Left kidney (tissue), 2 donors: ENCODE data around the gene ADAMTS8. TPM values are rescaled to one million over a fixed set of nuclear protein-coding genes. Genes with fewer than 3 reads are reported as not detected.
"Not testable (repeated sequence)": the region's sequence is repeated elsewhere in the genome, so short reads cannot be mapped to it uniquely, and the experiment has no call there.

Source experiments
- DNase-seq: peaks from one replicate; pipeline ENCODE4 v3.0.0-alpha.2; 2013
- polyA plus RNA-seq: library from polyadenylated mRNA; unstranded; fragments of 120-200 nt; gene quantifications from one replicate; pipeline ENCODE4 v1.2.1, GENCODE V29; 2013; ENCODE audit not compliant: insufficient read length

Gene ADAMTS8
- polyA plus RNA-seq, 1 donor = 2.5 TPM

DNA sequence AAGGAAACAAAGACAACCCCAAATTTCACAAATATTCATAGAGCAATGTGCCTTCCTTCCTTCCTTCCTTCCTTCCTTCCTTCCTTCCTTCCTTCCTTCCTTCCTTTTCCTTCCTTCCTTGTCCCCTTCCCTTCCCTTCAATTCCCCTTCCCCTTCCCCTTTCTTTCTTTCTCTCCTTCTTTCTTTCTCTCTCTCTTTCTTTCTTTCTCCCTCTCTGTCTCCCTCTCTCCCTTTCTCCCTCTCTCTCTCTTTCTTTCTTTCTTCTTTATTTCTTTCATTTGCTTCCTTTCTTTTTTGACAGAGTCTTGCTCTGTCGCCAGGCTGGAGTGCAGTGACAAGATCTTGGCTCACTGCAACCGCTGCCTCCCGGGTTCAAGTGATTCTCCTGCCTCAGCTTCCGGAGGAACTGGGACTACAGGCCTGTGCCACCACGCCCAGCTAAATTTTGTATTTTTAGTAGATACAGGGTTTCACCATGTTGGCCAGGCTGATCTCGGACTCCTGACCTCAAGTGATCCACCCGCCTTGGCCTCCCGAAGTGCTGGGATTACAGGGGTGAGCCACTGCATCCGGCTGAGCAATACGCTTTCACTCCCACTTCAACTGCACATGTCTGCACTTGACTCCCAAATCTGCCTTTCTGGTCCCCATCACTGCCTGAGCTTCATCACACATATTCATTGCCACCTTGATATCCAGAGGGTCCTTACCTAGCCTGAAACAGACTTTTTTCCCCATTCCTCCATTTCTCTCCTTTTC is 10.2 kb upstream of the ADAMTS8 start:
- not testable (repeated sequence) for DNase-seq

GRCh38 chr11:130437848-130438247 is 9.4 kb upstream of the ADAMTS8 start:
- no peak for DNase-seq

- no peak for DNase-seq
These were observed 7.8 kb upstream of the ADAMTS8 start for GRCh38 chr11:130436171-130436570.

DNA sequence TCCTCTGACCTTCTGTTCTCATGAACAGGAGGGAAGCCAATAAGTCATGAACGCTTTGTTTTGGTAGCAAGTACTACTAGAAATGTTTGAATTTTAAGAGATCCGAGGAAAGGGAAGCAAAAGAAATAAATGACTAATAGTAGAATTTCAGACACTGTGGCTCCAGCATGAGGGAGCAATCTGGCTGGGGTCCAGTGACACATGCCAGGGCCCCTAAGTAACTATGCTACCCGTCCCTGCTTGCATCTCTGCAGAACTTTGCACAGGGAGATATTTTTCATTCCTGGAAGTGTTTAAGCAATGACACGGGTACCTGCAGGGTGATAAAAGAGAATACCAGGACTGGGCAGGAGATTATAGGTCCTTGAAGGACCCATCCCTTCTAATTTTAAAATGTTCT is 7.3 kb upstream of the ADAMTS8 start:
- no peak for DNase-seq

DNA sequence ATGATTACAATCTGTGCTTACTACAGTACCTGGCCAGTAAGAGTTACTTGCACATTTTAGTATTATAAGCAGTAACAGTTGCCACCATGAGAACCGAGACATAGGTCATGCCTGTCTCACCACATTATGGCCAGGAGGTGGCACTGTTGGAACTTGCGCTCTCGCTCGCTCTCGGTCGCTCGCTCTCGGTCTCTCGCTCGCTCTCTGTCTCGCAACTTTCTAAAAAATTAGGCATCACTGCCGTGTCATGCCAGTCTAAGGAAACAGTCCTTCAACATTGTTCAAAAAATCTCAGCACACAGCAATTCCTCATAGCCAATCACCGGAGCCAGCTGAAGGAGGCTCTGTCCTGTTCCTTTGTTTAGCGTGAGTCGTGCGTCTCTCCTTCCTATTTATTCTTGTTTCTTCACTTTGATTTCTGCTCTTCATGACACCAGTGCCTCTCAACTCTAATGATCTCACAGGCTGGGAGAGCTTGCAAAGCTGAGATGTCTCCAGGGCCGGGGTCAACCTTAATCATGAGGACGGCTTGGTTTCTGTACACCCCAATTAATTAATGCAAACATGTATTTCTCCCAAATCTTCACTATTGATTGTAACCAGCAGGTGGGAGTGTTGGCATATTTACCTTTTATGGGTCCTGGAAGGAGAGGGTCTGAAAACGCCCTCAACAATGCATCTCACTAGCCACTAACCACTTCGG is 6.3 kb upstream of the ADAMTS8 start:
- DNase-seq = peak; percentile 94

GRCh38 chr11:130433357-130433756 is 4.9 kb upstream of the ADAMTS8 start:
- DNase-seq = no peak

GRCh38 chr11:130431801-130432200 is 3.4 kb upstream of the ADAMTS8 start:
- DNase-seq = no peak

DNA sequence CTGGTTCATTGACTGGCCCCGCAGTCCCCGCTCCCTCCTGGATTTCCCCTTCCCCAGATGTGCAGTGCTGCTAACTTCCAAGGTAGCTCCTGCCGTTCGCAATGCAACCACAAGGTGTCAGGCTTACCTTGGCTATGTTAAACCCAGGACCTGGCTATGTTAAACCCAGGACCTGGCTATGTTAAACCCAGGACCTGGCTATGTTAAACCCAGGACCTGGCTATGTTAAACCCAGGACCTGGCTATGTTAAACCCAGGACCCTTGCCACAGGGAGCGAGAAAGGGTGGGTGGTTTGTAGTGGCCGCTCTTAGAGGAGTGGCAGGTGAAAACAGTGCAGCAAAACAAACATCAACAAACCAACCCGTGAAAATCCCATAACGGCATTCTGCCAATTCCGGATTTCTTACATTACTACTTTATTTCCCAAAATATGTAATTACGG is 2.9 kb upstream of the ADAMTS8 start:
- no peak for DNase-seq

- no peak for DNase-seq
These were observed 1.6 kb upstream of the ADAMTS8 start for GRCh38 chr11:130429983-130430382.

DNA sequence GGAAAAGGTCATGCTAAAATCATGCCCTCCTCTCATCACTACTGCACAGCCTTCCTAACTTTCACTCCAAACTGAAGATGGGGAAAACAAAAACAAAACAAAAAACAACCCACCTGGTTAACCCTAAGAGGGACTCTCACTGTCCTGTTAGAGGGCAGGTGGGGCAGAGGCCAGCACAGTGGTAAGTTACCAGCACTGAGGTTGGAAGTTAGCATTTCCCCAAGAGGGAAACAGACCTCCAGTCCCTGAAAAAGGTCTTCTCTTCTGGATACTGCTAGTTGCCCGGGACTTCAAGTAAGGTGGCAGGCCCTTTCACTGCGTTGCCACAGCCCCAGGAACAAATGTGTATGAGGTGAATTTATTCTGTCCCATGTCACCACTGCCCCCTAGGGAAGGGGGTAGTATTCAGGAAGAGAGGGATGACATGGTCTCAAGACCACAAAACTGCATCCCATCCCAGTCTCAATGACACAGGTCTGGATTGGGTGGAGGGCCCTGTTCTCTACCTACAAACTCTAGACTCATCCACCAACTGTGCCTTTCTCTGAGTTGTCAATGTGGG is 792 bp upstream of the ADAMTS8 start:
- no peak for DNase-seq

DNA sequence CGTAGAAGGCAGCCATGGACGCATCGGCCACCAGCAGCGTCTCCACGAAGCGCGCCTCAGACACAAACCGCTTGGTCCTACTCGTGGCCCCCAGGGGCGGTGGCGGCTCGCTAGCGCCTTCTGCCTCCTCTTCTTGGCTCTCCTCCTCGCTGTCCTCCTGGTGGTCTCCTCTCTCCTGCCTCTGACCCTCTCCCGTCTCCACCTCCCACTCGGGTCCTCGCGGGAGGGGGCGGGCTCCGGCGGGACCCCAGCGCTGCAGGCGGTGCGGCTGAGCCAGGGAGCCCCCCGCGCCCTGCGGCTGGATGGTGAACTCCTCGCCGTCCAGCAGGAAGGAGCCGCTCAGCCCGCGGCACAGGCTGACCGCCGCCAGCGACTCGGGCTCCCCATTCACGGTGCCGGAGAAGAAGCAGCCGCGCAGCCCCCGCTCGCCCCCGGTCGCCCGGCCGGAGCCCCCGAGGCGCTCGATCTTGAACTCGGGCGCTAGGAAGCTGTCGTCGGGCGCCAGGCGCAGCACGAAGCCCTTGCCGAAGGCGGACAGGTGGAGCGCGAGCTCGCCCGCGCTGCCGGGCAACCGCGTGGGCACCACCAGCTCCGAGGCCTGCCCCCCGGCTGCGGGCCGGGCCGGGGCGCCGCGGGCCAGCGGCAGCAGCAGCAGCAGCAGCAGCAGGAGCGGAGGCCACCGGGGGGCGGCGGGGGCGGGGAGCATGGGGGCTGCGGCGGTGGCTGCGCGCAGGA is 661 bp downstream of the ADAMTS8 start:
- no peak for DNase-seq

- DNase-seq = no peak
These were observed 1.5 kb downstream of the ADAMTS8 start for GRCh38 chr11:130426837-130427341.

DNA sequence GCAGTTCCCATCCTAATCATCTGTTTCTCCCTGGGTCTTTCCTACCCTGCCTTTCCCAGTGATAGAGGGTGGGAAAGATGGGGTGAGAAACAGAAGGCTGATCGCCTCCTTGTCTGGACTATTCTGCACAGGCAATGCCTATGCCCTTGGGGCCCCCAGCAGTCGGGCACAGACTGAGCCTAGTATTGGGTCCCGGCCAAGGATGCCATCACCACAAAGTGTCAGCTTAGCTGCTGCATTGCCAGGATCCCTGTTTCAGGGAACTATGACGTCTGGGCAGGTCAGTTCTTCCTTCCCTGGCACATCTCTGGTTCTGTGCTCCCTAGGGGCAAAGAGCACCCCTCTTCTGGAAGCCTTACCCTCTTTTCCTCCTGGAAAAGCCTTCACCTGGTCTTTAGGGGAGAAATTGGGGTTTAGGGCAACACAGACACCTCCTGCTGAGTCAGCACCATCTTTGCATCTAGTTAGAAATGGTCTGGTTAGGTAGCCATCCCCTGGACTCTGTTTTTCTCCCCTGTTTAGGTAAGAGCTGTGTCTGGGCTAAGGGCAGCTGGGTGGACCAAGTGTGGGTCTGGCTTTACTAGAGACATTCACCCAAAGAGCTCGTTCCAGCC is 2.1 kb downstream of the ADAMTS8 start:
- no peak for DNase-seq

DNA sequence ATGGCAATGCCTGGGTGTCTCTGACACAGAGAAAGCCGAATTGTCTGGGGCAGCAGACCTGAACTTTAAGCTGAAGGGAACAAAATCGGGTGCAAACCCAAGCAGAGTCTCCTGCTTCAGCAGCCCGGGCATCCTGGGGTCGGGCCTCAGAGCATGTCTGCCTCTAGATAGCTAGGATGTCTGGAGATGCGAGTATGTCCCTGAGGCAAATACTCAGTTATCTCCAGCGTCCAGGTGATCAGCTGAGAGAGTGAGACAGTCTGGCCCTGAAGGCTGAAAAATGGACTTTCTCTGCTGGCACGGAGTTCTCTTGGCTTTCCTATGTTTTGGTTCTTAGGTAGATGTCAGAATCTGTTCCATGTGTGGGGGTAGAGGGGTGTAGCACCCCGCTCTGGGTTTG is 3.3 kb downstream of the ADAMTS8 start:
- DNase-seq = no peak

GRCh38 chr11:130424613-130425140 is 3.7 kb downstream of the ADAMTS8 start:
- no peak for DNase-seq

GRCh38 chr11:130423541-130424142 is 4.8 kb downstream of the ADAMTS8 start:
- DNase-seq = no peak

- no peak for DNase-seq
These were observed 6.0 kb downstream of the ADAMTS8 start for GRCh38 chr11:130422251-130422995.

GRCh38 chr11:130421697-130422096 is 6.7 kb downstream of the ADAMTS8 start:
- DNase-seq = no peak

- no peak for DNase-seq
These were observed 7.2 kb downstream of the ADAMTS8 start for GRCh38 chr11:130421199-130421585.

DNA sequence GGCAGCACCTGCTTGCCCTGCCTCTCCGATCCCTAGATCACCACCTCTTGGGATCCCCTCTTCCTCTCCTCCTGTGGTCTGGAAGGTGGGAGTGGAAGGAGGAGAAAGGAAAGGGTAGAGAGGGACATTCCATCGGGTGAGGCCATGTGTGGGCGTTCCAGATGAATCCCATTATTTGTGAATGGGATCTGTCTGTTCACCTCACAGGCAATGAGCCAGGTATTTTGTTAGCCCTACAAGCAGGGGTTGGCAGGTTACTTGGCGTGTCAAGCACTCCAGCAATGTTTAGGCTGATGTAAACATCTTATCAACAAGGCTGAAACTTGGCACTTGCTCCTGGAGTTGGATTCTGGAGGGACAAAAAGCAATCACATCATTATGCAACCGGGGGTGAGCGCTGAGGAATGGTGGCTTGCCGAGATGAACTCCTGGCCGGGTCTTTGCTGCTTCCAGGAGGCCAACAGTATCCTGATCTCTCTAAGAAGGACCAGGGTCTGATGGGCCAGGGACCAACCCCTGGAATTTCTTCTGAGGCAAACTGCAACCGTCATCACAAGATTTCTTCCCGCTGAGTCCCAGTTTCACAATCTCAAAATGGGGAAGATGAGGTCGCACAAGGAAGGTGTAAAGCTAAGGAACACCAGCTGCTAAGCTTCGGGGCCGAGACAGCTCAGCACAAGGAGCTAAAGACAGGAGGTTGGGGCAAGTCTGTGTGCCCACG is 7.8 kb downstream of the ADAMTS8 start:
- no peak for DNase-seq
